ENCODE results near the gene NOC4L. TPM values are rescaled to one million over a fixed set of nuclear protein-coding genes. Genes with fewer than 3 reads are reported as not detected.

NOC4L gene
- total and polyA plus RNA-seq, 10 donors, result 8.3 to 38.6 (median 16.4) TPM

DNA sequence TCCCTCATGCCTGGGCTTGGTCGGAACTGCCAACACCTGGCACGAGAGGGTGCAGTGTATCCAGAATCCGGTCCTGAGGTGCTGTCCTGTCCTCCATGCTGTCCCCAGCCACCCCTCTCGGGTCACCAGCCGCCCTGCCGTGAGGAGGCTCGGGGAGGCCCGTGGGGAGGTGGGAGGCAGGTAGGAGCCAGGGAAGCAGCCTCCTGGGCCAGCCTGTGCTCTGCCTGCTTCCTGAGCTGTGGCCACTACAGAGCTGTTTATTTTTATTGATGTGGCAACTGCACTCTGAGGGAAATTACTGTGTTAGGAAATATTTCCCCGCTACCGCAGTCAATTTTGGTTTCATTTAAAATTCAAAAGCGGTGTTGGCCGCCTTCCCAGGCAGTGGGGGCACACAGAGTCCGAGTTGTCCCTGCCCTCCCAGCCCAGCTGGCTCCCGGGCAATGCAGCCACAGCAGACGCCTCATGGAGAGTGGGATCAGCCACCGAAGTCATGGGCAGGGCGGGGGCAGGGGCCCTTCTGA is 18.3 kb downstream of the NOC4L start:
- peak overlapping the region in 2 of 8 donors; percentile 15 to 50 for H3K4me3 ChIP-seq
- WGBS, 5 donors, result 19 to 25% (median 24%) methylated on average over 12 to 17 of the region's 17 CpGs
- peaks cover 0 to 14% (median 0%) of the 10 kb centered on the region in 7 donors for H3K27me3 ChIP-seq (replicated peaks in 1 of 7)
- TF ChIP-seq, protein P1, sequence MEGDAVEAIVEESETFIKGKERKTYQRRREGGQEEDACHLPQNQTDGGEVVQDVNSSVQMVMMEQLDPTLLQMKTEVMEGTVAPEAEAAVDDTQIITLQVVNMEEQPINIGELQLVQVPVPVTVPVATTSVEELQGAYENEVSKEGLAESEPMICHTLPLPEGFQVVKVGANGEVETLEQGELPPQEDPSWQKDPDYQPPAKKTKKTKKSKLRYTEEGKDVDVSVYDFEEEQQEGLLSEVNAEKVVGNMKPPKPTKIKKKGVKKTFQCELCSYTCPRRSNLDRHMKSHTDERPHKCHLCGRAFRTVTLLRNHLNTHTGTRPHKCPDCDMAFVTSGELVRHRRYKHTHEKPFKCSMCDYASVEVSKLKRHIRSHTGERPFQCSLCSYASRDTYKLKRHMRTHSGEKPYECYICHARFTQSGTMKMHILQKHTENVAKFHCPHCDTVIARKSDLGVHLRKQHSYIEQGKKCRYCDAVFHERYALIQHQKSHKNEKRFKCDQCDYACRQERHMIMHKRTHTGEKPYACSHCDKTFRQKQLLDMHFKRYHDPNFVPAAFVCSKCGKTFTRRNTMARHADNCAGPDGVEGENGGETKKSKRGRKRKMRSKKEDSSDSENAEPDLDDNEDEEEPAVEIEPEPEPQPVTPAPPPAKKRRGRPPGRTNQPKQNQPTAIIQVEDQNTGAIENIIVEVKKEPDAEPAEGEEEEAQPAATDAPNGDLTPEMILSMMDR (IDR thresholded peaks at IDR 0.05 in 8 of 11, conservative IDR thresholded peaks at IDR 0.05 in 3 of 11), result no peak
- peak in 2 of 3 donors; percentile 41 to 59 for TF ChIP-seq POLR2AphosphoS5 (IDR thresholded peaks at IDR 0.05)
- intact Hi-C loops (cut with DNase I; ENCODE audit: low total_unique reads), result no loop called here
- peaks cover 0 to 4% (median 0%) of the 10 kb centered on the region in 6 donors for H3K36me3 ChIP-seq
- peak overlapping the region in 7 of 8 donors; percentile 54 to 75 (median 64) for H3K27ac ChIP-seq
- peak; percentile 74 for DNase-seq
- peaks cover 0 to 20% (median 12%) of the 10 kb centered on the region in 6 donors for H3K4me1 ChIP-seq
- no peaks in the 10 kb centered on the region for H3K9me3 ChIP-seq

DNA sequence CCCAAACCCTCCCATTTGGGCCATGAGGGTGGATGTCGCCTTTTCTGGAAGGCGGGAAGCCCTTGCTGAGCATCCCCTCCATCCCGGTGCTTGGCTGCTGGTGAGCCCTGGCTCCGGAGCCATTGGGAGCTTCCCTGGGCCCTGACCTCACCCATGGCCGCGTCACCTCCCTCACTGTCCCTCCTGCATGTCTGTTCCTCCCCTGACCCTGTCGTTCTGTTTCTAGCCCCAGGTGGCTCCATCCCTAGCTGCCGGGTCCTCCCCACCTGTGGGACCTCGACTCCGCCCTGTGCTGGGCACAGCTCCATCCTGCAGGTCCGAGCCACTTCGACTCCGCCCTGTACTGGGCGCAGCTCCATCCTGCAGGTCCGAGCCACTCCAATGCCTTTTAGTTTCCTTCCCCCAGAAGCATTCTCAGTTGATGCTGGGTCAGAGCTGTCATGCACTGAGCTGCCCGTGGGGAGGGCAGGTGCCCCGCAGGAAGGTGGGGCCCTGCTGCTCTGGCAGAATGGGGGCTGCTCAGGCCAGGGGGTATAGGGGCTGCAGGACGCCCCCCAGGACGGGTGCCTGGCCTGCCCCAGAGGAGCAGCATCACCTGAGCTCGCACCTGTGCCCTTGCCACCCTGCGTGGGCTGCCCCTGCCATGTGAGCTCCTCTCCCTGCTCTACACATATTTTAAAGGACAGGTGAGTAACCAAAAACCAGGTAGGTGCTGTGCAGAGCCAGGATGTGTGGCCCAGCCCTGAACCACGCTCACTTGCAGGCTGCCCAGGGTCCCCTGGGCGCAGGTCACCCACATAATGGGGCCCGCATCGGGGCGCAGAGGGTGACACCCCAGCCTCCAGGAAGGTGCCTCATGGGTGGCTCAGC is 19.0 kb downstream of the NOC4L start:
- DNase-seq, result peak; percentile 72
- intact Hi-C loops (cut with DNase I; ENCODE audit: low total_unique reads), result no loop called here
- TF ChIP-seq POLR2A (IDR thresholded peaks at IDR 0.05) (no peak), POLR2AphosphoS5 (IDR thresholded peaks at IDR 0.05) (no peak)
- TF ChIP-seq, protein P1 (IDR thresholded peaks at IDR 0.05 in 8 of 11, conservative IDR thresholded peaks at IDR 0.05 in 3 of 11), result no peak
- Histone ChIP-seq H3K27ac (peak overlapping the region in 7 of 8 donors; percentile 54 to 75 (median 64)), H3K27me3 (replicated peaks in 1 of 7) (peaks cover 0 to 19% (median 3%) of the 10 kb centered on the region in 7 donors), H3K4me3 (peak overlapping the region in 2 of 8 donors; percentile 15 to 50), H3K9me3 (no peaks in the 10 kb centered on the region), H3K4me1 (peaks cover 0 to 20% (median 12%) of the 10 kb centered on the region in 6 donors), H3K36me3 (peaks cover 0 to 4% (median 0%) of the 10 kb centered on the region in 6 donors)
- 51 to 67% (median 56%) methylated on average over 16 to 26 of the region's 26 CpGs for WGBS, 5 donors

DNA sequence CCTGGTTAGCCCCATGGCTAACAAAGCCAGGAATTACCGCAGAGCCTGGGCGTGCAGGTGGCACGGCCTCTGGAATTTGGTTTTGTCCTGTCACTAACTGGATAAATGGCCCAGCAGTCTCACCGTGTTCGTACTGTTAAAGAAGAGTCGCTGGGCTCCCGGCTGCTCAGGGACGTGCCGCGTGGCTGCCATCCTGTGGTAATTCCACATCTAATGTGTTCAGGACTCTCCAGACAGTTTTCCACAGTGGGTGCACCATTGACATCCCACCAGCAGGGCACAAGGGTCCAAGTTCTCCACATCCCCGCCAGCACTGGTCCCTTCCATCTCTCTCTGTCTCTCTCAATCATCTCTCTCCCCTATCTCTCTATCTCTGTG is 19.6 kb downstream of the NOC4L start:
- Histone ChIP-seq H3K9me3 (no peaks in the 10 kb centered on the region), H3K27ac (no peak overlapping the region), H3K4me3 (no peak overlapping the region), H3K36me3 (no peaks in the 10 kb centered on the region), H3K27me3 (replicated peaks in 1 of 7) (peaks cover 0 to 25% (median 9%) of the 10 kb centered on the region in 7 donors), H3K4me1 (peaks cover 0 to 20% (median 12%) of the 10 kb centered on the region in 6 donors)
- intact Hi-C loops (cut with DNase I; ENCODE audit: low total_unique reads), result no loop called here
- peak; percentile 66 for DNase-seq
- no peak for TF ChIP-seq POLR2A (IDR thresholded peaks at IDR 0.05)
- TF ChIP-seq, protein P1 (IDR thresholded peaks at IDR 0.05 in 8 of 11, conservative IDR thresholded peaks at IDR 0.05 in 3 of 11), result peak in 1 of 11 experiments; percentile 23
- 66 to 71% (median 70%) methylated on average over 6 to 11 of the region's 11 CpGs for WGBS, 5 donors

DNA sequence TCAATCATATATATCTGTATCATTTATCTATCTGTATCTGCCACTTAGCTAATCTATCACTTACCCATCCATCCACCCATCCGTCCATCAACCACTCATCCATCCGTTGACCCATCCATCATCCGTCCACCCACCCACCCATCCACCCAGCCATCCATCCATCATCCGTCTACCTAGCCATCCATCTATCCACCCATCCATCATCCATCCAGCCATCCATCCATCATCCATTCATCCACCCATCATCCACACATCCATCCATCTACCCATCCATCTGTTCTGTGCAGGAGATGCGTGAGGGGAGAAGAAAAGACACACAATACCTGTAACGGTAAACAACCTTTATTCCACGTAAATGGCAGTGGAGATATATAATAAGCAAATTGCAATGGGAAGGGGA is 20.2 kb downstream of the NOC4L start:
- 85 to 91% (median 88%) methylated on average over 7 of the region's 7 CpGs for WGBS, 5 donors
- H3K27ac ChIP-seq, result no peak overlapping the region
- no peak overlapping the region for H3K4me3 ChIP-seq
- H3K27me3 ChIP-seq (replicated peaks in 1 of 7), result peaks cover 0 to 29% (median 11%) of the 10 kb centered on the region in 7 donors
- no peak for DNase-seq
- H3K4me1 ChIP-seq, result peaks cover 0 to 20% (median 12%) of the 10 kb centered on the region in 6 donors
- intact Hi-C loops (cut with DNase I; ENCODE audit: low total_unique reads), result no loop called here
- H3K36me3 ChIP-seq, result no peaks in the 10 kb centered on the region
- TF ChIP-seq, protein P1 (IDR thresholded peaks at IDR 0.05 in 8 of 11, conservative IDR thresholded peaks at IDR 0.05 in 3 of 11), result no peak
- TF ChIP-seq POLR2AphosphoS5 (IDR thresholded peaks at IDR 0.05) (no peak), POLR2A (IDR thresholded peaks at IDR 0.05) (no peak)
- H3K9me3 ChIP-seq, result no peaks in the 10 kb centered on the region

Data from spleen (tissue), 11 donors.